GM19239 (cell line): ENCODE results near the gene KLF2.

Source experiments
- DNase-seq: peaks from one replicate; pipeline ENCODE4 v3.0.0; 2011; ENCODE audit warnings: low spot score; ENCODE audit not compliant: insufficient read length
- FAIRE-seq: peaks from 2 replicates; lab custom pipeline; 2011; peaks lifted over from hg19 to GRCh38; lab: Jason Lieb, UNC

The KLF2 gene

GRCh38 chr19:16374436-16374835 lies 49.8 kb downstream of the KLF2 start:
- DNase-seq (no peak), FAIRE-seq (no peak)

DNA sequence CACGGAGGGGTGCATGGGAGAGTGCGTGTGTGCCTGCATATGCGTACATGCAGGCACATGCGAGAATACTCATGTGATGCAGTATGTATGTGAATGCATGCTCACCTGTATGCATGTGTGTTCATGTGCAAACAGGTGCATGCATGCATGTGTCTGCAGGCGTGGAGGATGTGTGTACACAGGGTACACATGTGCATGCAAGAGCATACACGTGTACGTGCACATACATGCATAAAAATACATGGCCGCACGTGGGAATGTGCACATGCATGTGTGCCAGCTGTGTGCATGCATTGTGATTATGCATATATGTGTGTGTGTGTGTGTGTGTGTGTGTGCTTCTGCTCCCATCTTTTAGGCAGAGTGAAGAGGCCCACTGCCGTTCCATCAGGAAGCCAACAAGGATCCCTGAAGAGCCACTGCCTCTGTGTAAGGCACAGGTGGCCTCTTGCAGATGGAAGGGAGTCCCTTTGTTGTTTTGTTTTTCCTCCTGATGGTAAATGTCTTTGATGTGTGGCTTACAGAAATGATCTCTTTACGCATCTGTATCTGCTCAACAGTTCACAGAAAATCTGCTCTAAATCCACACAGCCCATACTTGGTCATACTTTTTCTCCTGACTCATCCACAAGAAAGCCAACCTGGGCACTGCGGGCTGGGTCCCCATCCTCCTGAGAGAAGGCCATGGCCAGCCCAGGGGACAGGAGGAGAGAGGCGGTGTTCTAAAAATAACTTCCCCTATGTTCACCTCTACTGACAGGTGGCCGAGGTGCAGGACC lies 50.7 kb downstream of the KLF2 start:
- DNase-seq (no peak), FAIRE-seq (no peak)

GRCh38 chr19:16375936-16376185 lies 51.2 kb downstream of the KLF2 start:
- FAIRE-seq (no peak), DNase-seq (no peak)

GRCh38 chr19:16376241-16376640 lies 51.6 kb downstream of the KLF2 start:
- no peak for FAIRE-seq
- DNase-seq, result no peak

DNA sequence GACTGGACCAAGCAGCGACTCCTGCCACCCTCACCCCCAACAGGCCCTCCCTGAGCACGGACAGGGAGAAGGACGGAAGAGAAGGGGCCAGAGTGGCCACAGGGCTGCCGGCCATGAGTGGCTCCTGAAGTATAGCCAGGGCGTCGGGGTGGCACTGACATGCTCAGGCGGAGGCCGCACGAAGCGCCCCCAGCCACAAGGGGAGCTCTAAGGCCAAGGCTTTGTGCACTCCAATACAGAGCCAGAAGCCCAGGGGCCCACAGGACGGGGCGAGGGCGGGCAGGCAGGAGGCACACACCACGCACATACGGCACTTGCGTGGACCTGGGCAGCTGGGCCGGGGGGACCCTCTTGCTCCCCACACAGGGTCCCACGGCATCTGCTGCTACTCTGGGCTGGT lies 52.0 kb downstream of the KLF2 start:
- no peak for FAIRE-seq
- DNase-seq, result no peak

DNA sequence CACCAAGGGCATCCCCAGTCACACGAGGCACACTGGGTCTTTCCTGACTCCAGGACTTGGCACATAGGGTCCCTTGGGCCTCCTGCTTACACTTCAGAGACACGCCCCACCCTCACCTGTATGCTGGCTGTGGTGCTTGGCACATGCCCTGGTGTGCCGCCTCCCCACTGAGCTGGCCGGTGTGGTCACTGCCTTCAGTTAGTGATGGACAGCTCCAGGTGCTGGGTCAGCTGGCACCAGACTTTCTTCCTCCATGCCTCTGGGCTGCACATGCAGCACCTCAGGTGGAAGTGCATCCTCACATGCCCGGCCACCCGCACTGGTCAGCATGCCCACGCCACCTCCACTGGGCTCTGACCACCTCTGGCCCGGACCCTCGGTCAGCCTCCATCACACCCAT lies 52.9 kb downstream of the KLF2 start:
- no peak for DNase-seq

More for the DNA sequence above, 52.9 kb downstream of the KLF2 start:
- FAIRE-seq, result no peak
